ENCODE measurements around the gene CPD. TPM values are rescaled to one million over a fixed set of nuclear protein-coding genes. Genes with fewer than 3 reads are reported as not detected.

Gene CPD
- total RNA-seq, 2 experiments from 2014 or later = 26.2 to 30.7 TPM

- POLR2A ChIA-PET = no interaction called here
- ATAC-seq (ENCODE audit: poor library complexity) = no peak
- Mint-ChIP-seq H3K4me1 (ENCODE audit: low read depth) (no peaks in the 10 kb centered on the region), H3K27me3 (no peaks in the 10 kb centered on the region), H3K9me3 (no peaks in the 10 kb centered on the region), H3K27ac (no peak overlapping the region), H3K36me3 (ENCODE audit: low read depth) (peaks cover 56% of the 10 kb centered on the region), H3K4me3 (no peak overlapping the region)
- CTCF ChIA-PET = no interaction called here
- Histone ChIP-seq H3K4me3 (ENCODE audit: low read length) (no peak overlapping the region), H3K4me1 (ENCODE audit: insufficient read depth, low read length) (no peaks in the 10 kb centered on the region), H3K27ac (ENCODE audit: low read depth in 1 of 2, low read length in 2 of 2) (no peak overlapping the region), H3K9me3 (ENCODE audit: control insufficient read depth in 1 of 2, insufficient read depth in 1 of 2, low read length in 2 of 2) (no peaks in the 10 kb centered on the region), H3K27me3 (ENCODE audit: control insufficient read depth in 1 of 2, insufficient read depth in 2 of 2, low read length in 2 of 2) (no peaks in the 10 kb centered on the region), H3K36me3 (ENCODE audit: insufficient read depth, low read length) (peaks cover 35% of the 10 kb centered on the region)
- DNase-seq = no peak
- TF ChIP-seq CTCF (IDR thresholded peaks at IDR 0.05) = no peak
- intact Hi-C loops (cut with DNase I, micrococcal nuclease) = no loop called here
These were observed 42.9 kb downstream of the CPD start for GRCh38 chr17:30421592-30421991.

GRCh38 chr17:30422171-30422570, 43.4 kb downstream of the CPD start:
- intact Hi-C loops (cut with DNase I, micrococcal nuclease) = no loop called here
- H3K27me3 Mint-ChIP-seq = no peaks in the 10 kb centered on the region
- H3K36me3 Mint-ChIP-seq (ENCODE audit: low read depth) = peaks cover 60% of the 10 kb centered on the region
- H3K27ac Mint-ChIP-seq = no peak overlapping the region
- H3K27ac ChIP-seq (ENCODE audit: low read depth in 1 of 2, low read length in 2 of 2) = no peak overlapping the region
- no peaks in the 10 kb centered on the region for H3K27me3 ChIP-seq (ENCODE audit: control insufficient read depth in 1 of 2, insufficient read depth in 2 of 2, low read length in 2 of 2)
- no peak overlapping the region for H3K4me3 ChIP-seq (ENCODE audit: low read length)
- TF ChIP-seq CTCF (IDR thresholded peaks at IDR 0.05) = no peak
- no peaks in the 10 kb centered on the region for H3K4me1 ChIP-seq (ENCODE audit: insufficient read depth, low read length)
- DNase-seq (no peak), ATAC-seq (ENCODE audit: poor library complexity) (no peak)
- H3K4me3 Mint-ChIP-seq = no peak overlapping the region
- POLR2A ChIA-PET = no interaction called here
- H3K4me1 Mint-ChIP-seq (ENCODE audit: low read depth) = no peaks in the 10 kb centered on the region
- CTCF ChIA-PET = no interaction called here
- H3K9me3 ChIP-seq (ENCODE audit: control insufficient read depth in 1 of 2, insufficient read depth in 1 of 2, low read length in 2 of 2) = no peaks in the 10 kb centered on the region
- no peaks in the 10 kb centered on the region for H3K9me3 Mint-ChIP-seq
- H3K36me3 ChIP-seq (ENCODE audit: insufficient read depth, low read length) = peaks cover 35% of the 10 kb centered on the region

GRCh38 chr17:30424471-30424870, 45.7 kb downstream of the CPD start:
- no peak overlapping the region for H3K4me3 ChIP-seq (ENCODE audit: low read length)
- intact Hi-C loops (cut with DNase I, micrococcal nuclease) = no loop called here
- no peaks in the 10 kb centered on the region for H3K4me1 ChIP-seq (ENCODE audit: insufficient read depth, low read length)
- no peak for ATAC-seq (ENCODE audit: poor library complexity)
- ChIA-PET CTCF (no interaction called here), POLR2A (no interaction called here)
- no peaks in the 10 kb centered on the region for H3K27me3 Mint-ChIP-seq
- no peaks in the 10 kb centered on the region for H3K9me3 Mint-ChIP-seq
- no peaks in the 10 kb centered on the region for H3K9me3 ChIP-seq (ENCODE audit: control insufficient read depth in 1 of 2, insufficient read depth in 1 of 2, low read length in 2 of 2)
- H3K36me3 ChIP-seq (ENCODE audit: insufficient read depth, low read length) = peaks cover 40% of the 10 kb centered on the region
- H3K27ac Mint-ChIP-seq = no peak overlapping the region
- peaks cover 77% of the 10 kb centered on the region for H3K36me3 Mint-ChIP-seq (ENCODE audit: low read depth)
- H3K4me1 Mint-ChIP-seq (ENCODE audit: low read depth) = no peaks in the 10 kb centered on the region
- TF ChIP-seq CTCF (IDR thresholded peaks at IDR 0.05) = no peak
- no peaks in the 10 kb centered on the region for H3K27me3 ChIP-seq (ENCODE audit: control insufficient read depth in 1 of 2, insufficient read depth in 2 of 2, low read length in 2 of 2)
- no peak overlapping the region for H3K27ac ChIP-seq (ENCODE audit: low read depth in 1 of 2, low read length in 2 of 2)
- no peak overlapping the region for H3K4me3 Mint-ChIP-seq
- DNase-seq = no peak

All from CD4-positive, alpha-beta T cell (primary cell).